Fibroblast of skin of scalp (primary cell): Measurements from ENCODE around the gene NPY.

Experiments
- DNase-seq: peaks from one replicate; pipeline ENCODE4 v3.0.0-alpha.2; 2013

The NPY gene

GRCh38 chr7:24316340-24316739, 32.4 kb downstream of the NPY start:
- DNase-seq: no peak

- no peak for DNase-seq
Observed at GRCh38 chr7:24318326-24318725, 34.3 kb downstream of the NPY start.

- no peak for DNase-seq
Observed at GRCh38 chr7:24319209-24319608, 35.2 kb downstream of the NPY start.

GRCh38 chr7:24323961-24324480, 40.0 kb downstream of the NPY start:
- DNase-seq: no peak

GRCh38 chr7:24325708-24326107, 41.7 kb downstream of the NPY start:
- no peak for DNase-seq

- no peak for DNase-seq
Observed at GRCh38 chr7:24328050-24328449, 44.1 kb downstream of the NPY start.

GRCh38 chr7:24328894-24329293, 44.9 kb downstream of the NPY start:
- no peak for DNase-seq

- DNase-seq: no peak
Observed at GRCh38 chr7:24334012-24334411, 50.0 kb downstream of the NPY start.

- DNase-seq: no peak
Observed at GRCh38 chr7:24334627-24335026, 50.6 kb downstream of the NPY start.

- DNase-seq: no peak
Observed at GRCh38 chr7:24336461-24336860, 52.5 kb downstream of the NPY start.

GRCh38 chr7:24337180-24337579, 53.2 kb downstream of the NPY start:
- no peak for DNase-seq

- DNase-seq: no peak
Observed at GRCh38 chr7:24339575-24339974, 55.6 kb downstream of the NPY start.

GRCh38 chr7:24340727-24341126, 56.7 kb downstream of the NPY start:
- DNase-seq: no peak
